ENCODE data around the gene PRPF38B. TPM values are rescaled to one million over a fixed set of nuclear protein-coding genes. Genes with fewer than 3 reads are reported as not detected.

The PRPF38B gene
- total and polyA plus RNA-seq, 2 of the 8 experiments (the other 6 are each of a cell fraction or from before 2014, with no cell fraction given), result 16.6 to 50.6 TPM

GRCh38 chr1:108691942-108692723, at the start of gene PRPF38B (continued):
- TF ChIP-seq ATF2 (IDR thresholded peaks at IDR 0.05; ENCODE audit: low read length), result 0 out of 2 replicates have a peak, but pooled peaks have one; percentile 65
- TF ChIP-seq POLR2AphosphoS5 (IDR thresholded peaks at IDR 0.05; ENCODE audit: low read depth, low read length), result peak; percentile 98
- TF ChIP-seq, protein P1, sequence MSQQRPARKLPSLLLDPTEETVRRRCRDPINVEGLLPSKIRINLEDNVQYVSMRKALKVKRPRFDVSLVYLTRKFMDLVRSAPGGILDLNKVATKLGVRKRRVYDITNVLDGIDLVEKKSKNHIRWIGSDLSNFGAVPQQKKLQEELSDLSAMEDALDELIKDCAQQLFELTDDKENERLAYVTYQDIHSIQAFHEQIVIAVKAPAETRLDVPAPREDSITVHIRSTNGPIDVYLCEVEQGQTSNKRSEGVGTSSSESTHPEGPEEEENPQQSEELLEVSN (IDR thresholded peaks at IDR 0.05), result 0 out of 2 replicates have a peak, but pooled peaks have one; percentile 39
- TF ChIP-seq JUND (IDR thresholded peaks at IDR 0.05; ENCODE audit: low read length), result no peak
- peak; percentile 90 for TF ChIP-seq TBP (IDR thresholded peaks at IDR 0.05; ENCODE audit: low read depth, low read length)
- peak; percentile 81 for TF ChIP-seq MAX (IDR thresholded peaks at IDR 0.05)
- TF ChIP-seq RNF2 (IDR thresholded peaks at IDR 0.05; ENCODE audit: borderline replicate concordance, low read depth, low read length, missing control alignments, poor library complexity, severe bottlenecking), result no peak
- peak; percentile 96 for TF ChIP-seq PHF8 (conservative IDR thresholded peaks at IDR 0.05; ENCODE audit: low read depth, low read length)
- peak in 1 of 2 experiments; percentile 13; a peak in 2 of 4 replicates for TF ChIP-seq RAD21 (IDR thresholded peaks at IDR 0.05 in 1 of 2, conservative IDR thresholded peaks at IDR 0.05 in 1 of 2; ENCODE audit: low read depth in 2 of 2, low read length in 2 of 2)
- no peak for TF ChIP-seq SIRT6 (IDR thresholded peaks at IDR 0.05; ENCODE audit: low read length)
- TF ChIP-seq TAF1 (IDR thresholded peaks at IDR 0.05; ENCODE audit: low read depth, low read length), result peak; percentile 96
- peak; percentile 18; the same call in 1 of the 2 replicates for TF ChIP-seq TEAD4 (IDR thresholded peaks at IDR 0.05; ENCODE audit: low read depth, low read length)
- no peak for TF ChIP-seq SIX5 (IDR thresholded peaks at IDR 0.05; ENCODE audit: low read depth, low read length)
- TF ChIP-seq GABPA (IDR thresholded peaks at IDR 0.05; ENCODE audit: borderline replicate concordance, insufficient read depth, low read length), result peak; percentile 69; the same call in 1 of the 2 replicates
- TF ChIP-seq RBBP5 (IDR thresholded peaks at IDR 0.05; ENCODE audit: borderline replicate concordance, low read depth, low read length), result peak; percentile 75; the same call in 1 of the 2 replicates
- TF ChIP-seq TAF7 (optimal IDR thresholded peaks at IDR 0.05; ENCODE audit: borderline replicate concordance, low read depth, low read length), result peak; percentile 83
- TF ChIP-seq RXRA (IDR thresholded peaks at IDR 0.05; ENCODE audit: insufficient read depth, low read depth, low read length), result no peak
- TF ChIP-seq EZH2 (IDR thresholded peaks at IDR 0.05; ENCODE audit: low read depth, low read length, severe bottlenecking), result no peak
- TF ChIP-seq SRF (IDR thresholded peaks at IDR 0.05; ENCODE audit: low read depth, low read length), result no peak
- peak; percentile 96 for TF ChIP-seq YY1 (IDR thresholded peaks at IDR 0.05; ENCODE audit: low read depth, low read length)
- TF ChIP-seq CREB1 (IDR thresholded peaks at IDR 0.05), result peak; percentile 91

Measured in H1 (cell line).